HG03469 (cell line): ENCODE measurements around the gene ARMC2.
"Not testable (repeated sequence)": the region's sequence is repeated elsewhere in the genome, so short reads cannot be mapped to it uniquely, and the experiment has no call there.

Experiments used
- ATAC-seq: cut with Tn5 transposase; IDR thresholded peaks from one replicate; pipeline ENCODE4 v1.9.1; 2021; ENCODE audit warnings: mild to moderate bottlenecking, moderate library complexity, moderate number of reproducible peaks; ENCODE audit not compliant: unreplicated experiment

The ARMC2 gene

GRCh38 chr6:108831104-108831503 lies 17.1 kb upstream of the ARMC2 start:
- no peak for ATAC-seq

- ATAC-seq = no peak
Measured at GRCh38 chr6:108832738-108833137, 15.5 kb upstream of the ARMC2 start.

GRCh38 chr6:108835218-108835850 lies 12.9 kb upstream of the ARMC2 start:
- ATAC-seq = no peak

GRCh38 chr6:108836061-108836460 lies 12.2 kb upstream of the ARMC2 start:
- ATAC-seq = no peak

- ATAC-seq = no peak
Measured at GRCh38 chr6:108837236-108837971, 10.8 kb upstream of the ARMC2 start.

- no peak for ATAC-seq
Measured at GRCh38 chr6:108838101-108838717, 10.0 kb upstream of the ARMC2 start.

GRCh38 chr6:108839083-108839642 lies 9.1 kb upstream of the ARMC2 start:
- ATAC-seq = no peak

GRCh38 chr6:108840919-108841318 lies 7.3 kb upstream of the ARMC2 start:
- no peak for ATAC-seq

GRCh38 chr6:108841377-108841855 lies 6.8 kb upstream of the ARMC2 start:
- no peak for ATAC-seq

- no peak for ATAC-seq
Measured at GRCh38 chr6:108844135-108844534, 4.1 kb upstream of the ARMC2 start.

GRCh38 chr6:108845145-108845544 lies 3.1 kb upstream of the ARMC2 start:
- ATAC-seq = no peak

- no peak for ATAC-seq
Measured at GRCh38 chr6:108846101-108846500, 2.1 kb upstream of the ARMC2 start.

- no peak for ATAC-seq
Measured at GRCh38 chr6:108846628-108847027, 1.6 kb upstream of the ARMC2 start.

GRCh38 chr6:108847738-108848115 lies 495 bp upstream of the ARMC2 start:
- no peak for ATAC-seq

GRCh38 chr6:108850669-108851465 lies 2.6 kb downstream of the ARMC2 start:
- no peak for ATAC-seq

GRCh38 chr6:108851756-108852155 lies 3.5 kb downstream of the ARMC2 start:
- ATAC-seq = no peak

GRCh38 chr6:108853077-108853476 lies 4.9 kb downstream of the ARMC2 start:
- ATAC-seq = no peak

- ATAC-seq = no peak
Measured at GRCh38 chr6:108862479-108863191, 14.4 kb downstream of the ARMC2 start.

- ATAC-seq = not testable (repeated sequence)
Measured at GRCh38 chr6:108865751-108866286, 17.6 kb downstream of the ARMC2 start.

GRCh38 chr6:108866798-108867197 lies 18.6 kb downstream of the ARMC2 start:
- ATAC-seq = no peak
